GM21447 (cell line): Measurements from ENCODE around the gene LDLRAD4.

Experiments
- ATAC-seq: cut with Tn5 transposase; IDR thresholded peaks from one replicate; pipeline ENCODE4 v1.9.1; 2021; ENCODE audit not compliant: unreplicated experiment

The LDLRAD4 gene

DNA sequence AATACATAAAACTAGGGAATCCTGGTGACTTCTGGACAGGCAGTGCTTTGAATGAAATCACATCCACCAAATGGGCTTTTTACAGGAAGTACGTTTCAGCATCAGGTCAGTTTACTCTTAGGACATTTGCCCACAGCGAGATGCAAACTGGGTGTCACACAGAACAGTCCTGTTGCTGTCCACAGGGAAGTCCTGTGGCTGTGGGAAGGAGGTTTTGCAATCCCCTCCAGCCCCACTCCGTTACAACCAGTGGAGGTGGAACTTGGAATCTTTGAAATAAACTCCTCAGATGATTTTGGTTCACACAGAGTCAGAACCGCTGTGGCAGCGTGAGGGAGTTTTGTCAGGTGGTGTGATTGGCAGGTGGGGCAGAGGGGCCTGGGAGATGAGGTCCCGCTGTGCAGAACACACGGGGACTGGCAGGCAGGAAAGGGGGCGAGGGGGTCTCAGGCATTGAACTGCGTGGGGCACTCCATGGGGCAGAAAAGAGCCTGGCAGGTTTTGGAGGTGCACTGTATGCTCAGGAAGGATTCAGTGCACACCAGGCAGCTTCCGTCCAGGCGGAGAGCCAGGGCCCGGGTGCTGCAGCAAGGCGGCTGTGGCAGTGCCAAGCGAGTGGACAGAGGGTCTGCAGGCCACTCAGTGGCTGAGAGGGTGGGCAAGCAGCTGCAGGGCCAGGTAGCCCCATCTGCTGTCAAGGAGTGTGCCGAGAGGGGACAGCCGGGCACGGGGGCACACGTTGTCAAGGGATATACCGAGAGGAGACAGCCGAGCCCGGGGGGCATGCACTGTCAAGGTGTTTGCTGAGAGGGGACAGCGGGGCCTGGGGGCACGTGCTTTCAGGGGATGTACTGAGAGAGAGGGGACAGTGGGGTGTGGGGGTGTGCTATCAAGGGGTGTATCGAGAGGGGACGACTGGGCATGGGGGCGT lies 148.7 kb downstream of the LDLRAD4 start:
- ATAC-seq = no peak

DNA sequence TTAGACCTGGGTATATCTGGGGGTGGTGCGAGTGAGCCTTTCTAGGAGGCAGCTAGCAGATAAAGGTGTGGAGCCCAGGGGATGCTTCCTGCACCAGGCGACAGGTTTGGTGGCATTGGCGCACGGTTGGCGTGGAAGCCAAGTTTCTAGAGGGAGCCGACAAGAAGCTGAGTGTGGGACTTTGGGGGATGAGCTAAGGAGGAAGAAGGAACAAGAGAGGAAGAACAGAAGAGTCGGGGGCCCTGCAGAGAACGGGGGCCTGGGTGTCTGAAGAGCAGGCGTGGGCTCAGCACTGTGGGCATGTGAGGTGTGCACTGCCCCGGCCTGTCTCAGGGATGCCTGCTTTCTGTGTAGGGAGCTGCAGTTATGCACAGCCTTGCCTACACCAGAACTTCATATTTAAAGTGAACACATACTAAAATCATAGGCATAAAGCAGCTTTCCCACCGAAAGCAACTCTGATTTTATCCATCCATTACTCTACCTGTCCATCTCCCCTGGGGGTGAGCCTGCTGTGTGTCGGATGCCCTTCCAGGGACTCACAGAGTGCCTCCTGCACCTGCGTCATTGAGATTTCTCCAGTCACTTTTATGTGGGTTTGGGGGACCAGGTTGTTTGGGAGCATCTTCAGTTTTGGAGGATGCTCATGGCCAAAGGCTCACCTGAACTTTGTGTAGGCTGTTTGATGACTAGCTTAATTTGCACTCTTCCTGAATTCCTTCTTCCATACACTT lies 149.7 kb downstream of the LDLRAD4 start:
- no peak for ATAC-seq

DNA sequence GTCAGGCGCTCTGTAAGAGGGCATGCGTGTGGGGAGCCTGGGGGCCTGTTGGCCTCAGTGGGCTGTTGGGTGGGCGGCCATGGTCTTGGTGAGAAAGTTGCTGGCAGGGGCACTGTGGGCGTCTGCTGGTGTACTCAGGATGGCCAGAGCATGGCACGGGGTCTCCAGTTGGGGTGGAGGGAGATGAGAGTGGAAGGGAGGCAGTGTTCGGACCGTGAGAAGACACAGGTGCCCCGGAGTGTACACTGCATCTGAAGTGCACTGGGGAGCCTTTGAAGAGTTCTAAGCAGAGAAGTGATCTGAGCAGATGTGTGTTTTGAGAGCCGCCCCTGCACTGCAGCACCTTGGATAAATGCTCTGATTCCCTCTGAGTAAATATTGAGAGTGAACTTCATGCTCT lies 150.8 kb downstream of the LDLRAD4 start:
- no peak for ATAC-seq

DNA sequence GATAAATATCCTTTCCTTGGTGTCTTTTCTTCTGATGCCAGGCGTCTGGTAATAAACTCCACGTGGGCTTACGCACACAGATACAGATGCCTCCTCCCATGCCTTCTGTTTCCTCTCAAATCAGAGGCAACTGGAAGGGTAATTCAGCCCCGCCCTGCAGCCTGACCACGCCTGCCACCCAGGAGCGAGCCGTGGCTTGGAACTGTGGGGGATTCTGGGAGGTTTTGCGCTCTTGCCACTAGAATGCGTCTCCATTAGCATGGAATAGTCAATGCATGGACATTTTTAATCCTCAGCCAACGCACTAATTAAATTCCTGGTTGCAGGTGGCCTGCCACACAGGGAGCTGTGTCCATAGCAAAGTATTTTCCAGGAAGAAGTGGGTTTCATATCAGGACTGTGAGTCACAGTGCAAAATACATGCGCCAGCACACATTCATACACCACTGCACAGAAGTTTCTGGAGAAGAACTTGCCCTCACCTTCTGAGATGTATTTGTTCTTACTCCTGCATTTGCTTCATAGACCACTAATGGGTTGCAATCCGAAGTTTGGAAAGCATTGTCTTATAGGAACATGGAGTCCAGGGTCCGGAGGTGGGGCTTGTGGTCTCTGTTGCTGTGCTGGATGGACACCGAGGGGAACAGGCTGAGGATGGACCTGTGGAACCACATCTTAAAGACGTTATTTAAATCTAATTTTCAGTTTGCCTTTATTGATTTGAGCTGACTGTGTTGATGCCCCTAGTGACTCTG lies 151.4 kb downstream of the LDLRAD4 start:
- no peak for ATAC-seq

DNA sequence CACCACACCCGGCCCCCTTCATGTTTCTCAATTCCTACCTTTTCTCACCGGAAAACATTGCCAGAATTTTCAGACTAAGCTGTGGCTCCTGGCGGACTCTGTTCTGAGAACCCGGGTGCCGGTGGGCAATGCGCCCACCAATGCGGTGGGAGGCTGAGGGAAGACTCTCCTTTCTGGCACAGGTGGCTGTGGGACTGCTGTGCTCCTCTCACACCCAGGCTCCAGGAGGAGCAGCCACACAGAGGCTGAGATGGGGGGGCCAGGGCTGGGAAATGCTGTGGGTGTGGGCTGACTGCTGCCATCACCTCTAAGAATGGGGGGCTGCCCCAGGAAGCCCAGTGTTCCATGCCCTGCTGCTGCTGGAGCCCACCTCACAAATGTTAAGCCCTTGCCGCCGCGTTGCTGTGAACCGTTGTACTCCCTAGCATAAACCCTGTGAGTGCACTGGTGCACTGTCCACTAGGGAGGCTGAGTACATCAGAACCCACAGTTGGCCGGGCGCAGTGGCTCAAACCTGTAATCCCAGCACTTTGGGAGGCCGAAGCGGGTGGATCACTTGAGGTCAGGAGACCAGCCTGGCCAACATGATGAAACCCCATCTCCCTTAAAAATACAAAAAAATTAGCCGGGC lies 152.6 kb downstream of the LDLRAD4 start:
- no peak for ATAC-seq

DNA sequence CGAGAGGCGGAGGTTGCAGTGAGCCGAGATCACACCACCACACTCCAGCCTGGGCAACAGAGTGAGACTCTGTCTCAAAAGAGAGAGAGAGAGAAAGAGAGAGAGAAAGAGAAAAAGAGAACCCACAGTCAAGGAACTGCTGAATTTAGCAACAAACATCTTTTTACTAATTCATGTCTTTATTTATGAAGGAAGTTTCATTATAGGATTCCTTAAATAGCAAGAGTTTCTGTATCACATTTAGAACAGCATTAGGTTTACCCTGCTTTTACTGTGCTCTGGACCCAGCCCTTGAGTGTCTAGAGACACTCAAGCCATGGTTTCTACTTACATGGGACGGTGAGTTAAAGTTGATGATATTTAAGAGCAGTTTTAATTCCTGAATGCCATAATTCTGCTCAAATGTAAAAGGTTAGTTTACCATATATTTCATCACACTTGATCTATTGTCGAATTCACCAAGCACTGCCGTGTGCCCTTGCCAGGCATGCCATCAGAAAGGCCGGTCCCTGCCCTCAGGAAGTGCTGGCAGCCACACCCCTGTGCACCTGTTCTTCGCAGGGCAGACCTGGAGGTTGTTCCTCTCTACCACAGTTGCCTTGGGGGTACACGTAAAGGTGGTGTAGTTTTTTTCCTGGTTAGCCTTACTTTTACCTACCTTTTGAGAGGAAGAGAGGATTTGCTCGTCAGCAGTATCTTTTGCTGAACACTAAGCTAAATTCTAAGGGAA lies 153.3 kb downstream of the LDLRAD4 start:
- ATAC-seq = no peak

DNA sequence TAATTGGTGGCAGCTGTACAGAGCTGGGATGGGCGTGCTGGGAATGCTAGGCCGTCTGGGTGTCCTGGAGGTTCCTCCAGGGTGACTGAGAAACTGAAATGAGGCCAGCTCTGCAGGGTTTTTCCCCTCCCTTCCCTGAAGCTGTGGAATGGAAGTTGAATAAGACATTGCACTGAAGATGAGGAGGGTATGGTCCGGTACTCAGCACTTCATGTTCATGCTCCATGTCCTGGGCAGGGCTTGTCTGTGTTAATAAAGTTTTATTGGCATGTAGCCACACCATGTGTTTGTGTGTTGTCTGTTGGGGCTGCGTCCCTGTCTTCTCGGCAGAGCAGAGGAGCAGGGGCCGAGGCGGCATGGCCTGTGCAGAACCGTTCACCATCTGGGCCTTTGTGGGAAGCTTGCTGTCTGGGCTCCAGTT lies 154.0 kb downstream of the LDLRAD4 start:
- ATAC-seq = no peak

DNA sequence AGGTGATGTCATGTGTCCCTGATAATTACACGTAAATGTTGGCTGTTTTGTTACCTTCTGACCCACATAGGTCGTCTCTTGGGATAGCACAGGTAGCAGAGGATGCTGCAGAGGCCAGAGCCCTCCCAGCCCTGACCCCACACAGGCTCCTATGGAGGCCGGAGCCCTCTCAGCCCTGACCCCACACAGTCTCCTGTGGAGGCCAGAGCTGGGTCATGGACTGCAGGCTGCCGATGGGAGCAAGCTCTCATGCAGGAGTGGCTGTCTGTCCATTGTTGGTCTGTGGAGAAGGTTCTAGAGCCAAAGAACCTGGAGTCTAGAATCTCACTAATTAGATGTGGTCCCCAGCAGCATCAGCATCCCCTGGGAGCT lies 155.5 kb downstream of the LDLRAD4 start:
- no peak for ATAC-seq

DNA sequence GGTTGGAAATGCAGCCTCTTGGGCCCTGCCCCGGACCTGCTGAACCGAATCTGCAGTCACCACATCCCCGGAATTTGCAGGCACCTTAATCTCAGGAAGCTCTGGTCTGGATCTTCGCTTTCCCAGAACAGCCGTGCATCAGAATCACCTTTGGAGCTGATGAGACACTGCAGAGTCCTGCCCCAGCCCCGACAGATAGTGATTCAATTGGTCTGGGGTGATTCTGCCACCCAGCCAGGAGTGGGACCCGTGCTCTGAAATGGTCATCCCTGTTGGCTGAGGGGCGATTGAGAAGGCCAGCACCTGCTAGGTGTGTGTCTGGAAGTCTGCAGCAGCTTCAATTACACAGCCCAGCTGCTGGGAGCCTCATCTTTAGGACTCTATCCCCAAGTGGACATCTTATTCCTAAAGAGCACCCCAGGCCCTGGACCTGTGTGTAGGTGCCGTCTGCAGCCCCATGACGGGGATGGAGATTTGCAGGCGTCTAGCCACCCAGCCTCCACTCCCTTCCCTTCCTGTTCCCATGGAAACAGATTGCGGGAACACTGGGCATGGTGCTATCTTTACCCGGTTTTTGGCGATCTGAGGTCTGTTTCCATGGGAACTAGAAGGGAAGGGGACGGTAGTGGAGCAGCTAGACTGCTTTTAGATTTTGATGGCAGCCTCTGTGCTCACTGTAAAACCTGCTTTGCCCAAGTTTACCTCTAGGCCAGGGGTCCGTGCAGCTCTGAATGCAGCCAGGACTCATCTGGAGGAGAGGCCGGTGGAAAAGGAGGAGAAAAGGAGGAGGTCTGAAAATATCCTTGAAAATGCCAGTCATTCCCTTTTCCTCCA lies 156.1 kb downstream of the LDLRAD4 start:
- no peak for ATAC-seq

DNA sequence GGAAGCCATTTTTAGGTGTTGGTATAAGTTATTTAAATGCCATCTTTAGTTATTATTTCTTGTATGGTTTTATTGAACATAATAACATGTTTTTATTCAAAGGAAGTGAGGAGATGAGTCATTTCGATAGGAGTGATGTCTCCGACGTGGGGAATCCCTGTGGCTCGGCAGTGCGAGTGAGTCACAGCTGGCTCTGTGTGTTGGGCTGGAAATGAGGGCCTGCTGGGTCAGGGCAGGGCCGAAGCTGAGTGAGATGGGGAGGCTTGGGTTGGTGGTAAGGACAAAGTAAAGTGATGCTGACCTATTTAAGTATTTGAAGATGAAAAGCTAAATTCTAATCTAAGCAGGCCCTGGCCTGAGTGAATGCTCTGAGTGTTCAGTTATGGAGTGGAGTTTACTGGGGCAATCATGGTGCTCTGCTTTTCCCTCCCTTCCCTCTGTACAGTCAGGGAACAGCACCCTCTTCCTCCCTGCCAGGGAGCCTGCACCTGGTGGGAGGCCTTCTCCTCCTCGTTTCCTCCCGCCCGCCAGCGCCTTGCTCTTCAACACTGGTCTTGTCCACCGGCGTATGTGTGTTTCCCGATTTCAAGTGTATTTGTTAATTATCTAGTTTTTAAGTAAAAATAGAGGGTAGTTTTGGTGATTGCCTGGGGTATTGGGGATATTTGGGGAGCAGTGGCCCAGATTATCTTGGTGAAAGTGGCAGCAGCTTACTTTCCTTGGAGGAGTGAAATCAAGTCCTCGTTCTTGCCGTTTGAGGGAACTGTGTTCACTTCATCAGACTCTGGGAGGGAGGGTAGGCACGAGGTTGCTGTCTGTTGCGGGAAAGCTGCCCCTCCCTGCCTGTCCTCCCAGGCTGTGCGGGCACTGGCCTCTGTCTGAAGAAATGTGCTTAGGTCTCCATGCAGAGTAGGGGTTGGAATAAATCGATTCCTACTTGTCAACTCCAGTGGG lies 157.0 kb downstream of the LDLRAD4 start:
- peak; percentile 96 for ATAC-seq

DNA sequence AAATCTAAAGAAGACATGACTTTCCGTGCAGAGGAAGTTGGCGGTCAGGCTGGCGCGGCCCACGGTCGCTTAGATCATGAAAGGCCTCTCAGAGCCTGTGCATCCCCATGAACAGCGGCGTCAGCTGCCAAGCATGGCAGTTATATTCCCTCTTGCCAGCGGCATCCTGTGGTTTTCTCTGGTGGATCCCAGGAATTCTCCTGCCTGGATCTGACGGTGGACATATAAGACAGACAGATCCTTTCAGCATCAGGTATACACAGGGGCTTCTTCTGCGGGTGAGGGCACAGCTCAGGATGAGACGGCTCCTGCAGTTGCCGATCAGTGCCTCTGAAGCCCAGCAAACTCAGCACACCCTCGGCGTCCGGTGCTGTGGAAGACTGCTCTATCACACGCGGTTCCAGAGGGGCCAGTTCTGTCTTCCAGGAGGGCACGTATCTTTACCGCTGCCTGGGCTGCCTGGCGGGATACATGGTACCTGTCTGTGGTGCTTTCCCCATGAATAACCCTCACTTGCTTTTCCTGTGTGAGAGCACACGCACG lies 157.8 kb downstream of the LDLRAD4 start:
- ATAC-seq = no peak

DNA sequence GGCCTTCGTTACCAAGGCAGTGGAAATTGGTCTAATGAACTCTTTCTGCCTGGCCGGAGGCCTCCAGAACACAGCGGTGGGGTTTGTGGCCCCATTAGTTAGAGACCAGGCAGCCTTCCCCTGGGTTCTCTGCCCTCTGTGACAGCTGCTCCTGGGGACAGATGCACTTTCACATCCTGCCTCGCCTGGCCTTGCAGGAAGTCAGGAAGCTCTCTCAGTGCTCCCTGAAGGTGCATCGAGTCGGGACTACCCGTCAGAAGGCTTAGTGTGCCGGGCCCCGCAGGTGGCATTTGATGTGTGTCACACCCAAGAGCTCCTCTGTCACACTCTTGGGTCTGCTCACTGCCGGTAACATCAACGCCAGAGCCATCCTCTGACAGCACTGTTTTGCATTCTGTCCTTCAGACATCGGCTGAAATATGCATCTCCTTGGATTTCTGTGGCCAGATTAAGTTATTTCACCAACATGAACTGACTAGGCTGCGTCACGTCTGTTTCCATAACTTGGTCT lies 158.3 kb downstream of the LDLRAD4 start:
- no peak for ATAC-seq

DNA sequence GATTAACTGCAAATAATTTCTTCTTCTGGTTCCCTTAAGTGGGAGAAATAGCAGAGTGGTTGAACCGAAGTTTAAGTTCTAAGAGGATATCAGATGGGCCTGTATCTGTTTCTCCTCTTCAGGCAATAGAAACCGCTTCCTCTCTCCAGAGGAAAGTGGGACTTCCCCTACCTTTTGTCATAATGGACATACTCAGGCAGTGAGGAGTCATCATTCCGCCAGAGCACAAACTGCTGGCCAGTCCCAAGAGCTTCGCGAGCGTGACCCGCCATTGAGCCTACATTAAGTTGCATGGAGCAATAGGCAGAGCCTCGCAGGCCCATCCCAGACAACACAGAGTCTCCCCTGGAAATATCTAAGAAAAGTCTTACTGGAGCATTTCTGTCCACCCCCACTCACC lies 158.9 kb downstream of the LDLRAD4 start:
- no peak for ATAC-seq

DNA sequence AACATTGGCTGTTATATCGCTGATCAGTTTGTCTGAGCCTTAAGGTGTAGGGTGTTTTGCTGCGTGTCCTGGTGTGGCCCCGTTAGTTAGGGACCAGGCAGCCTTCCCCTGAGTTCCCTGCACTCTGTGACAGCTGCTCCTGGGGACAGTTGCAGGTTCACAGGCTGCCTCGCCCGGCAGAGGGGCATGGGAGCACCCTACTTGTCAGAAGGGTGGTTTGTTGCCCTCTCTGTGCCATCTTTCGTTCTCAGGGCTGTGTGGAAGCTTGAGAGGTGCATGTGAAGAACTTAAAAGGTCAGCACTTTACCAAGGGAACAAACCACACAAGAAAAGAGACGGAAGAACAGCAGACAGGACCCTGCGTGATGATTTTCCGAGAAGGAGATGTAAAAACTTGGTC lies 159.6 kb downstream of the LDLRAD4 start:
- ATAC-seq = no peak

DNA sequence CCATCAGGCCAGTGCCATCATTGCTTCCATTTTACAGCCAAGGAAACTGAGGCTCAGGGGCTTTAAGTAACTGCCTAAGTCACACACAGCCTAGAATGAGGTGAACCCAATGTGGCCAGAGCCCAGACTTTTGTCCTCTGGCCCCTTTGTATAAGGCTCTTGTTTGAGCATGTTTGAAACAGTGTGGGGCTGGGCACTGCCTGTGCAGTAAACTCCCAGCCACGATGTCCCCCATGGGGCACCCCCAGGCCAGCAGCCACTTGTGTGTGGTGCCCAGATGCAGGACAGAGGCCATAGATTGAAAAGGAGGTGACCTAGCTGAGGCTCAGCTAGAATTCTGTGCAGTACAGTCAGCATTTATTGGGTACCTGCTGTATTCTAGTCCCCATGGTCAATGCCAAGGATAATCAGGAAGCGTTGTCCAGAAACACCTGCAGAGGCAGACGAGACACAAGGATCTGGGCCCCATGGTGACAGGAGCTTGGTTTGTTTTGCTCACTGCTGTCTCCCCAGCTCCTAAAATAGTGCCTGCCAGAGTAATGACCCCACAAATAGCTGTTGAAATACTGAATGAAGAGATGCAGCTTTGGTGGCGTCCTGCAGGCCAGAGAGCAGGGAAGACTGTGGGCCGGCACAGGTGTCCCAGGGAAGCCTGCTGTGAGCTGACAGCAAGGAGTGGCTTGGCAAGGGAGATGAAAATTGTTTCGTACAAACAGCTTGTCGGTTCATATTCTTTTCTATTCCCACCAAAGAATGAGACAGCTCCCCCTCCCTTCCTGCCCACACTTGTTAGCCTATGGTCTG lies 160.7 kb downstream of the LDLRAD4 start:
- no peak for ATAC-seq

DNA sequence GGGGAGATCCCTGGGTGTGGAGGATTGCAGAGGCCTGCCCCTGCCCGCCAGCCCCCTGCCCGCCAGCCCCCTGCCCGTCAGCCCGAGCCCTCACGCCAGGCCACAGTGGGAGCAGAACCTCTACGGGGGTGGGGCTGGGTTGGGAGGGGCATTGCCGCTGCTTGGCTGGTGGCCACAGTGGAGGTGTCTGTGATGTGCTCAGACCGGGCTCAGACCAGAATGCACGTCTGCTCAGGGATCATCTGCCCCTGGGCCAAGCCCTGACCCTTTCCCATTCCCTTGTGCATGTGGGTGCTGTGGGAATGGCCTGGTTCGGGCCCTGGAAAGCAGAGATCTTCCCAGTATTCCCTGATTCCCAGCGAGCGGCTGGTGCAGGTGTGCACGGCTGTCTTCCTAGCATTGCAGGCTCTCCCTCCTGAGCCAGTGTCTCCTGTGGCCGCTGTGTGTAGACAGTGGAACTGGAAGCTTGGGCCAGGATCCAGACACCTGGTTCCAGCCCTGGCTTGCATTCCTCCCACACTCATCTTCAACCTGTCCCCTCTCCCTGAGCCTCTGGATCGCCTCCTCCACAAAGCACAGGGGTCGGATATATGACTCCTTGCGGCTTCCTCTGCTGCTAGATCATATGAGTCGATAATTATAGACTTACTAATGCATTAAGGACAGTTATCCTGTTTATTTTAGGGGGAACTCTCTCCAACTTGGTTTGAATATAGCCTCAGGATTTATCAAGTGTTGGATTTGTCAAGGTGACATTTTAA lies 161.6 kb downstream of the LDLRAD4 start:
- ATAC-seq = no peak
